Breast epithelium (tissue), 3 donors: Measurements from ENCODE around the gene CASP8AP2.

Source experiments
- POLR2A ChIP-seq: fragments of 450-650 bp; IDR thresholded peaks from one replicate; pipeline ENCODE4 v1.6.1; 2016; ENCODE audit warnings: antibody characterized with exemption, mild to moderate bottlenecking, moderate library complexity
- POLR2AphosphoS5 ChIP-seq, 3 donors: sonication (generic); formaldehyde crosslinking; IDR thresholded peaks; one replicate each; pipeline ENCODE4 v1.6.1; 2017; ENCODE audit warnings: antibody characterized with exemption in 3 of 3
- TF ChIP-seq, protein P1 (sequence below), 3 donors: fragments of 450-650 bp; IDR thresholded peaks; one replicate each; pipeline ENCODE4 v1.5.1; 2016 to 2017; ENCODE audit warnings: antibody characterized with exemption in 3 of 3, mild to moderate bottlenecking in 3 of 3, moderate library complexity in 3 of 3

DNA sequence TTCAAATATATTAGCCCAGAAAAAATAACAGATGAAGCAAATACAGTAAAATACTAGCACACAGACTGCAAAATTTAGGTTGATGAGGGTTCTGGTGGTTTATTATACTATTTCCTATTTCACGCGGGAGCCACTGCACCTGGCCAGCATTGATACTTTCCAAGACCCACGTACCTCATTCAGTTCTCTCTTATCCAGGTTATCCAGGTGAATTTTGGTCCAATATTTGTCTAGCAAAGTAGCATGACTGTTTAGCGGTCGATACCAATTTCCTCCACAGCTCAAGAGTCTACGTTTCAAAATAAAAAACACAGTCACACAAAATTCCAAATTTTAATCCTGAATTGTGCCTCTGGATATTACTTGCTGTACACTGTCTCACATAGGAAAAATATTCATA, 44.8 kb upstream of the CASP8AP2 start:
- TF ChIP-seq, protein P1, sequence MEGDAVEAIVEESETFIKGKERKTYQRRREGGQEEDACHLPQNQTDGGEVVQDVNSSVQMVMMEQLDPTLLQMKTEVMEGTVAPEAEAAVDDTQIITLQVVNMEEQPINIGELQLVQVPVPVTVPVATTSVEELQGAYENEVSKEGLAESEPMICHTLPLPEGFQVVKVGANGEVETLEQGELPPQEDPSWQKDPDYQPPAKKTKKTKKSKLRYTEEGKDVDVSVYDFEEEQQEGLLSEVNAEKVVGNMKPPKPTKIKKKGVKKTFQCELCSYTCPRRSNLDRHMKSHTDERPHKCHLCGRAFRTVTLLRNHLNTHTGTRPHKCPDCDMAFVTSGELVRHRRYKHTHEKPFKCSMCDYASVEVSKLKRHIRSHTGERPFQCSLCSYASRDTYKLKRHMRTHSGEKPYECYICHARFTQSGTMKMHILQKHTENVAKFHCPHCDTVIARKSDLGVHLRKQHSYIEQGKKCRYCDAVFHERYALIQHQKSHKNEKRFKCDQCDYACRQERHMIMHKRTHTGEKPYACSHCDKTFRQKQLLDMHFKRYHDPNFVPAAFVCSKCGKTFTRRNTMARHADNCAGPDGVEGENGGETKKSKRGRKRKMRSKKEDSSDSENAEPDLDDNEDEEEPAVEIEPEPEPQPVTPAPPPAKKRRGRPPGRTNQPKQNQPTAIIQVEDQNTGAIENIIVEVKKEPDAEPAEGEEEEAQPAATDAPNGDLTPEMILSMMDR (IDR thresholded peaks at IDR 0.05): no peak
- no peak for TF ChIP-seq POLR2A
- TF ChIP-seq POLR2AphosphoS5 (IDR thresholded peaks at IDR 0.05): no peak
